Germinal center (tissue), 1 donor: ENCODE measurements around the gene SEC14L5.
"Not testable (repeated sequence)": the region's sequence is repeated elsewhere in the genome, so short reads cannot be mapped to it uniquely, and the experiment has no call there.

Experiments used
- DNase-seq: peaks from one replicate; pipeline ENCODE4 v3.0.0; 2012; ENCODE audit warnings: mixed read lengths, low spot score

SEC14L5 gene

GRCh38 chr16:4954714-4955113, 3.4 kb upstream of the SEC14L5 start:
- no peak for DNase-seq

- no peak for DNase-seq
Observed at GRCh38 chr16:4957420-4957719, 760 bp upstream of the SEC14L5 start.

GRCh38 chr16:4958510-4959438, 644 bp downstream of the SEC14L5 start:
- DNase-seq, result no peak

GRCh38 chr16:4960579-4960978, 2.4 kb downstream of the SEC14L5 start:
- no peak for DNase-seq

- no peak for DNase-seq
Observed at GRCh38 chr16:4962716-4963115, 4.6 kb downstream of the SEC14L5 start.

- not testable (repeated sequence) for DNase-seq
Observed at GRCh38 chr16:4963527-4963926, 5.4 kb downstream of the SEC14L5 start.

GRCh38 chr16:4966736-4967453, 8.8 kb downstream of the SEC14L5 start:
- no peak for DNase-seq

- not testable (repeated sequence) for DNase-seq
Observed at GRCh38 chr16:4968278-4968677, 10.1 kb downstream of the SEC14L5 start.

- no peak for DNase-seq
Observed at GRCh38 chr16:4968879-4969483, 10.9 kb downstream of the SEC14L5 start.

- no peak for DNase-seq
Observed at GRCh38 chr16:4970010-4970409, 11.9 kb downstream of the SEC14L5 start.

- no peak for DNase-seq
Observed at GRCh38 chr16:4972938-4973587, 14.9 kb downstream of the SEC14L5 start.

- peak; percentile 80 for DNase-seq
Observed at GRCh38 chr16:4976079-4976478, 17.9 kb downstream of the SEC14L5 start.

- no peak for DNase-seq
Observed at GRCh38 chr16:4976611-4977145, 18.5 kb downstream of the SEC14L5 start.

GRCh38 chr16:4979164-4979563, 21.0 kb downstream of the SEC14L5 start:
- DNase-seq, result no peak

- no peak for DNase-seq
Observed at GRCh38 chr16:4979736-4980660, 21.9 kb downstream of the SEC14L5 start.

GRCh38 chr16:4980691-4981090, 22.6 kb downstream of the SEC14L5 start:
- no peak for DNase-seq

GRCh38 chr16:4981473-4981872, 23.3 kb downstream of the SEC14L5 start:
- no peak for DNase-seq

- DNase-seq, result no peak
Observed at GRCh38 chr16:4982056-4982867, 24.1 kb downstream of the SEC14L5 start.

GRCh38 chr16:4984174-4984990, 26.3 kb downstream of the SEC14L5 start:
- DNase-seq, result no peak
